Activated CD8-positive, alpha-beta memory T cell treated with anti-CD3 and anti-CD28 coated beads, Interleukin-2, amount 50 U/mL, for 24 hours (primary cell): Measurements from ENCODE around the gene FGGY.

ENCODE experiments used
- DNase-seq: peaks from one replicate; pipeline ENCODE4 v3.0.0-alpha.2; 2020; ENCODE audit errors: extremely low read depth

FGGY gene

DNA sequence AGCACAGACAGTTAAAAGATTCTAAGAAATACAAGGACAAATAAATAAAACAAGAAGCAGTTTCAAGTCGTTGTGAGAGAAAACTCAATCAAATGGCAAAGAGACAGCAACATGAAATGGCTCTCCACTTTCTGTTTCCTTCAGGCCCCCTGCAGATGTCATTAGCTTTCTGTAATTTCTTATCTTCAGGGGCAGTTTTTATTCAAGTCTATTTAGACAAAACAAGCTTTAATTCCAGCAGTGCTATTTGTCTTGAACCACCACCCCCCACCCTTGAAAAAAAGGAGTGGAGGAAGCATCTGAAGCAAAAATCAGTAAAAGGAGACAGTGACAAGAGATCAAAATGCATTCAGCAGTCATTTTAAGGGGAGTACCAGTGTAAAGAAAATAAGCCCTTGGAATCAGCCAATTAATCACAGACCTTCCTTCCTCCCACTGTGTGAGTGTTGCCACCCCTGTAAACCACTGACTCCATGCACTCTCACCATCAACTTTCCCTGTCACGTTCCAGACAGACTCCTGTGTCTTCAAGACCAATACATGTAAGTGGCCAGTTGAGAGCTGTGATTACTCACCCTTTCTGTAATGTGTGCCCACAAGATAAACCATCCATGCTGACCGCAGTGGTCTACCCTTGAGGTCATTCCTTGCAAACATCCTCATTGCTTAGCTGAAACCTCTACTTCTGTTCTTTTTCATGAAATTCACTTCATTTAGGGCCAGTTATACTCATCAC is 381.8 kb downstream of the FGGY start:
- no peak for DNase-seq

DNA sequence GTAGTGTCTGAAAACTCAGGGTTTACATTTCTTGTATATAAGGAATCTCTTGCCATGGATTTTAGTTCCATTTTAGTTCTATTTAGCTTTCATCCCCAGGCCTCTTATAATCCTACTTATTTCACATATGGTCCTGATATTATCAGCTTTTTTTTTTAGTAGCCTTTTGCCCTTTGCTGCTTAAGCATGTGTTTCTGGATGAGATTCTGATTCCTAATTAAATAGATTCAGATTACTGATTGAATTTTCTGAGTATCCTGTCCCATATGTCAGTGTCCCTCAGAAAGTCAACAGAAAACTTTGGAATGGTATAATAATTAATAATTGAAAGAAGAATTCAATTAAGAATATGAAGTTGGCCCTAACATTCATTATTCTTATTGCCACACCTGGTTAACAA is 383.1 kb downstream of the FGGY start:
- no peak for DNase-seq

DNA sequence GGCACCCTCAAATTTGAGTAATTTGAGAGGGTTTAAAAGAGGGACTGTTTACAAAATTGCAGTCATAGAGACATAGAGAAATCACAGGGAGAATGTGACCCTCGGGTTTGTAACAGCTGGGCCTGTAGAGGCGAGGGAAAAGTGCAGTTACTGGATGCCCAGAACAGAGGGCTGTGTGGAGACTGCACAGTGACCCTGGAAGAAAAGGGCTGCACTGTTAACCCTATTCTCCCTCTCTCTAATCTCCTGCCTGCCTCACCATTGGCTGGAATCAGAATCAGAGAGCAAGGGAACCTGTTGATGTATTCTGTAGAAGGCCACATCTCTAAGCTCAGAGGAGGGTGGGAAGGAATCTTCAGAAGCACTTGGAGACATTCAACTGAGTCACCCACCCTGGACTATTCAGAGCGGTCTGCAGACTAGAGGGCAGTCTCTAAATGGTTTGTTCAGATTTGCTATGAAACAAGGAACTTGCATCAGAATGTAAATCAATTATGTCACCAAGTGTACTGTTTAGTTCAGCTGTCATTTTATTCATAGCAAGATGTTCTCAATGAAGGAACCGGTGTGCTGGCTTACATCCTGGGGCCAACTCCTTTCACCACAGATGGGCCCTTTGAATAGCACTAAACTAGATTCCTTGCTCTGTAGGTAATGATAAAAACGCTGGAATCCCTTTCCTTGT is 385.6 kb downstream of the FGGY start:
- no peak for DNase-seq

DNA sequence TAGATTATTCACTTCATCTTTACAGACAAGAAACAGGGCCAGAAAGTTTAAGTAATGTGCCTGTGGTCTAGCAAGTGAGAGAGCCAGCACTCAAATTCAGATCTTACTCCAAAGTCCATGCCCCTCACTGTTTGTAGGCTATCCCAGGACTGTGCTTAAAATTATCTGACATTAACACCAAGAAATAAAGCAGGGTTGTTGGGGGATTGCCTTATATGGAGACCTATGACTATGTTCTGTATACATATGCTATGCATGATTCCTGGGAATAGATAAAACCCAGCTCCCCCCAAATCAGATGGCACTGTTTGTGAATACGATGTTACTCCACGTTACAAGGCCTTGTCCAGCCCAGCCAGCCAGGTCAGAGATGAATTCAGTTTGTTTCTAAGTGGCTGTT is 386.3 kb downstream of the FGGY start:
- DNase-seq: no peak

DNA sequence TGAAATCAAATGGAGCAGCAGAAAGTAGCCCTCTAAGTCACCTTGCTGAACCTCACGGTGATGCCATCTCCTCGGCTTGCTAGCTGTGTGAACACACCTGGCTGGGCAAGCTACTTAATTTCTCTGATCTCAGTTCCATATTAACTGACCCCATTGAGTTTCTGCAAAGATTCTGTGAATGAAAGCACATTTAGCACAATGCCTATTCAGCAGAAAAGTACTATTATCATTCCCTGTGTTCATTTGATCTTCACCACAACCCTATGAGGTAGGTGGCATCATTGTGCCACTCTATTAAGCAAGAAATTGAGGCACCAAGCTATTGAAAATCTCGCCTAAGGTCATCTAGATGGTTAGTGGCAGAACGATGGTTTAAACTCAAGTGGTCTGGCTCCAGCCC is 387.8 kb downstream of the FGGY start:
- DNase-seq: no peak

DNA sequence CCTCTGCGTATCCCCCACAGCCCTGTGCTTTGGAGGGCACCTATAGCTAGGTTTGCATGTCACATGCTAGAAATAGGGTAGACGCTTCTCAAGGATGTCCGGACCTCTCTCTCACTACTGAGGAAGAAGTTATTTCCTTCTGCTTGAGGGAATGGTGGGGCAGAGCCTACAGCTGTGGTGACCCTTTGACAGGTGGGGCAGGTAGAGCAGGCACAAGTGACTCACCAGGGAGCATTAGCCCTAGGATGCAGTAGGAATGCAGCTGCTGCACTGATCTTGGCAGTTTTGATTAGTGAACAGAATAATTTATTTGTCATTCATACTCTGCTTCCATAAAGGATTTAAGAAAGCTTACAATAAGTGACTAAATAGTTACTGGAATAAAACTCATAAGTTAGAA is 388.2 kb downstream of the FGGY start:
- DNase-seq: no peak

DNA sequence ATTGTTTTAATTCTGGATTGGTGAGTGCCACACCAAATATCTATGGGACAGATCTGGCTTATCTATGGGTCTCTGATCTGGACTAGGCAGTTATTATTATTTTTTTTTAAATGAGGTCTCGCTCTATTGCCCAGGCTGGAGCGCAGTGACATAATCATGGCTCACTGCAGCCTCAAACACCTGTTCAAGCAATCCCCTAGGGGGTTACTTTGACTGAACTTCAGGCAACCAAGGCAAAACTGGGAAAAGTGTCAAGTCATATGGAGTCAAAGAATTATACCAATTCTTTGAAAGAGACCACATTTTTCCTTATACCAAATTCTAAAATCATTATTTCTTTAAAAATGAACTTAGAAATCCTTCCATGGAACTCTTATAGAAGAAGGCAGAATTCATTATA is 388.8 kb downstream of the FGGY start:
- no peak for DNase-seq

DNA sequence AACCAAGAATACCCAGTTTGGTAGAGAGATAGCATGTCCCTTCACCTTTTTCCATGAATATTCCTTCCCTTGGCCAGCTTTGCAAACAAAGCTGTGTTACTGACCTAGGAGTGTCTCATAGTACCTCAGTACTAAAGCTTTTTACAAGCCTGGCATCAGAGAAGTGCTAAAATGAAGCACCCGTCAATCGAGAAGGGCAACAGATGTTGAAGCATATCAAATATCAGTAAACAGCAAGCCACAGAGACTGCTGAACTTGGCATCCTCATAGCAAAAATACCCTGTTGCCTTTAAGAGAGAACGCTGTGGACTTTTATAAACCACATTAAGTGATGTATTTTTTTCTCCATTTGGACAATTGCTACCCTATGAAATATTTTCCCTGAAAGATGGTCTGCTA is 389.3 kb downstream of the FGGY start:
- no peak for DNase-seq

DNA sequence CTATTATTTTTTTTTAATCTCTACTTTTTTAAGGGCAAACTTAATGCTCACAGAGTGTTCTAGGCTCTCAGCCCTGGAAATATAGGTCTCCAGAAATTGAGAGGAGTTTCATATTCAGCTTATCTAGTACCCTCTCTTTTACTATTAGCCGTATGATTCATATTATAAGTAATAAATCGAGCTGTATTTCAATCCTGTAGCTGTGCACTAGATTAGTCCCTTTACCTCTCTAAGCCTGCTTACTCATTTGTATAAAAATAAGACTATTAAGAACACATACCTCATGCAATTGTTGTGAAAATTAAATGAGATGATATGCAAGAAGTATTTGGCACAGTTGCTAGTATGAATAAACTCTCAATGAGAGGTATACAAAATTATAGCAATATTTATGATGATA is 389.7 kb downstream of the FGGY start:
- no peak for DNase-seq

DNA sequence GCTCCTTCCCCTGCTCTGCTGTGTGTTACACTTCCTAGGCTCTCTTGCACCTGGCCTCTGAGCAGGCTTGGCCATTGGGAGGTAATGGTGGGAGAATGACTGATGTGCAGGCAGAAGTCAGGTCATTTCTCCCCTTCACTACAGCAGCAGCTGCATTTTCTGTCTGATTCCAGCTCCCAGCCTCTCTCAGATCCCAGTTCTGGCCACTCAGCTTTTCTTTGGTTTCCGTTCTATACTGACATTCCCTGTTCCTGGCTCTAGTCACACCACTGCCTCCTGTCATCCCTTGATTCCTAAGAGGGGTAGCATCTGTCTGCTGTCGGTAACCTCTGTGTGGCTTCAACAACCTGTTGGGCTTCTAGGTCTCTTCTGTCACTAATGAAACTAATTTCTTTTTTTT is 390.2 kb downstream of the FGGY start:
- no peak for DNase-seq

DNA sequence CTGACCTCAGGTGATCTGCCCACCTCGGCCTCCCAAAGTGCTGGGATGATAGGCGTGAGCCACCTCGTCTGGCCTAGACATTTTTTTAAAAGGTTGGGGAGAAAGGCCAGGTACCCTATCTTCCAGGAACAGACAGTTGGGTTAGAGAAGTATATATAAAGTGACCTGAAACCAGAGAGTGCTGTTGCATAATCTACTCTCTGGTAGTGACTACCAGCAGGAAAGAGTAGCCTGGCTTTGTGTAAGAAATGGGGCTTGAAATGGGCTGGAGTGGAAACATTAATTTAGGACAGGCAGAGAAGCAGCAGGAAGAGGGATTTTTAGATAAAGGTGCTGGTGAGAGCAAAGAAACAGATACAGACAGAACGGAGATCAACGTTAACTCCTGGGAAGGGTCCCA is 392.1 kb downstream of the FGGY start:
- no peak for DNase-seq

DNA sequence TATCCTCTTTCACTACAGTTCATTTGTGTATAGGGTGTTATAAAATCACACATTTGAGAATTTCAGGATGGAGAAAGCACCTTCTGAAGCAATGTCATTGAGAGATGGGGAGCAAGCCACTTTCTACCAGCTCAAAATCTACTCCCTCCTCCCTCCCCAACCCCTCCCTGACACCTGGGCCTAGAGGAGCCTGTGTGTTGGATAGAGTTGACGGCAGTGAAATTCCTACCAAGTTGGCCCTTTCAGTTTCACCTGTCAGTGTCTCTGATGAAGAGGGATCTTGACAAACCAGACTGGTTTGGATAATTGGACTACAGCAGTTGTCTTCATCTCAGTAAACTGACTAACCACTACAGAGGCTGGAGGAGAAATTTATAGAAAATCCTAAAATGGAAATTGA is 392.8 kb downstream of the FGGY start:
- no peak for DNase-seq

DNA sequence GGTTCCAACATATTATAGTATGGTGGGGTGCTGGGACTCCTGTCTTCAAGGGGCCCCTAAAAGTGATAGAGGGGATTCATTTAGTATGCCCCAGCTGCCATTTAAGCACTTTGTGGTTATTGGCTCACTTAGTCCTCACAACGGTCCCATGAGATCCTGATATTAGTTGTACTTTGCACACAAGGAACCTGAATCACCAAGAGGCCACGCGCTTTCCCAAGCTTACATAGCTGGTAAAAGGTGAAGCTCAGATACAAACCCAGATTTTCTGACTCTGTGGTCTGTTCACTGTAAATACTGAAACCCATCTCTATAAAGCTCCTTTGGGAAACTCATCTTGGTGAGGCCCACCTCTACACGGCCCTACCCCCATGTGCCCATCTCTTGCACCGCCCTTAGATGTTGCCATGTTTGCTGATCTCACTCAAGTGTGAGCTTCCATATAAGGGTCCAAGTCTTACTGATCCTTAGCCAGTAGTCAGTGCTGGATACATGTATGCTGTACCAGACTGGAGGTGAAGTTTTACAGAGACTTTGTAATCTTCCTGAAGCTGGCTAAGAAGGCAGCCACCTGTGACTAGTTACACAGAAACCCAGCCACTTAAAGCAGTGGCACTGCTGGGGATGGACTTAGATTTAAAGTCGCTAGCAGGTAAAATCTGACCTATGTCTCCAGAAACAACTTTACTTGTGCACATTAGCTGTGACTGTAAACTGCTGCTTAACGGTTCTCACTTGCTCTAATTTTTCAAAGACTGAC is 393.5 kb downstream of the FGGY start:
- no peak for DNase-seq

DNA sequence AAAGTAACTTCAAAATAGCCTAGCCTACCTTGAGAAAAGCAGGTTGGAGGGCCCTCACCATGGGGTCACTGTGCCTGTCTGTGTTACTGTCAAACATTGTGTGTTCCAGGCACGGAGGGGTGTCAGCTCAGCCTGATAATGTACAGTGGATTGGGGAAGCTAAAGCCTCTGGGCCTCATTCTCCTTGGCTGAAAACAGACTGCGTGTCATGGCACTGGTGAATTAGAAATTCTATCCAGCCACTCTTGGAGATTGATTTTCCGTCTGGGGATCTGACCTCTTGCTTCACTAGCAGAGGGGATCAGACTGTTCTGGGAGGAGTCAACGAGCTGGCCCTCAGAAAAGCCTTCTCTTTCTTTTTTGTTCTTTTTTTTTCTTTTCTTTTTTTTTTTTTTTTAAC is 394.4 kb downstream of the FGGY start:
- no peak for DNase-seq

DNA sequence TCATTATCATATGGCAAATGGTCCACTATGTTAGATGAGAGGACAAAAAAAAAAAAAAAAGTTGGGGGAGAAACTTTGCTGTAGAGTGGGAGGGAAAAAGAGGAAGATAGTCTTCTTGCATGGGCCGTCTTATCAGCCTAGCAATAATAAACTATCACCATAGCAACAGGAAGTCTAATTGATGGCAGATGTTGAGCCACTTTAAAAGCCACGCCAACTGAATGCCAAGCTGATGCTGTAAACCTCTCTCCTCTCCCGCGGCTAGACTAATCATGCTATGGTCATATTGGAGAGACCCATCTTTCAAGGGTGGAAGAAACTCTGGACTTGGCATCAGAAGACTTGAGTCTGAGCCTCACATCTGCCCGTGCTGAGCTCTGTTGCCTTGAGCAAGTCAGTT is 395.7 kb downstream of the FGGY start:
- DNase-seq: no peak

DNA sequence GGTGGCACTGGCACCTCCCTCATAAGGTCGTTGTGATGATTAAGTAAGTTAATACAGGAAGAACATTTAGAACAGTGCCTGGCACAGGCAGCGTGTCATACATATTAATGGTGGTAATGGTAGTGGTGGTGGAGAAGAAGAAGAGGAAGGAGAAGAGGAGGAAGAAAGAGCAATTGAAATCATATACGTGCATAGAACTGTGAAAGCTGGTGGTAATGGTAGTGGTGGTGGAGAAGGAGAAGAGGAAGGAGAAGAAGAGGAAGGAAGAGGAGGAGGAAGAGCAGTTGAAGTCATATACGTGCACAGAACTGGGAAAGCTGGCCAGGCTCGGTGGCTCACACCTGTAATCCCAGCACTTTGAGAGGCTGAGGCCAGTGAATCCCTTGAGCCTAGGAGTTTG is 396.5 kb downstream of the FGGY start:
- no peak for DNase-seq

DNA sequence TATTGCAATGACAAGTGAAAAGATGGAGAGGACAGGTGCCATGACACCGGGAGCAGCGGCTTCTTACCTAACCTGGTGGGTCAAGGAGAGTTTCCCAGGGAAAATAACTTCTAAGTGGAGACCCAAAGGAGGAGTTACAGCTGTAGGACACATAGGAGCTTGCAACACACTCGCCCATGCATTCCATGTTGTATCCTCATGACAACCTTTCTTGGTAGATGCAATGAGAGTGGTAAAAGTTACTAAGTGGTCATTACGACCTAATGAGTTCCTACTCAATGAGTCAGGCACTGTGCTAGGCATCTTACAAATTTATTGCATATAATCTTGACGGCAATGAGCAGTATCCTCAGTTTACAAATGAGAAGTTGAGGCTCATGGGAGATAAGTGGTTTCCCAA is 398.4 kb downstream of the FGGY start:
- no peak for DNase-seq

DNA sequence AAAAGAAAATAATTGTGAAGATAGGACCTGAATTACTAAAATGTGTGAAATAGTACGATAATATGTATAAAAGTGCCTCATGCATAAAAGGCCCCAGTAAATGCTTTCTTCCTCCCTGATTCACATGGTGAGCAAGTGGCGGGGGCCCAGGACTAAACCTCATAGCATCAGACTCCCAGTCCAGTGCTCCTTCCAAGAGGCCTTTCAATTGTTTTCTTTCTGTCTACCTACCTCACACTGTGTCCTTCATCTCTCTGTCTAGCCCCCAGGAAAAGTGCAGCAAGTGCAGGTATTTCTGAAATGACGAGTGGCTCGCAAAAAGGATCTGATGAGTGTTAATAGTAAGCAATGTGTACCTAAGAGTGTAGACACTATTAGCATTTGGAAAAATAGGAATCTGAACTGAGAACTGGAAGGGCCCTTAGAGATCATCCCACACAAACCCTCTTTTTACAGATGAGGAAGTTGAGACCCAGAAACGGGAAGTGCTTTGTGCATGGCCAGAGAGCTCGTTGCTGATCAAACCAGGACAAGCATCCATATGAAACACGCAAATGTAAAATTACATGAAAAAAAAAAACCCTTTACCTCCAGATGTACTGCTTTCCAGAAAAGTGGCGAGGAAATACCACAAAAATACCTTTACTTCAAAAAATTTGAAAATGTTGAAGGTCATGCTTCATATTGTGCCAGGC is 399.7 kb downstream of the FGGY start:
- no peak for DNase-seq

DNA sequence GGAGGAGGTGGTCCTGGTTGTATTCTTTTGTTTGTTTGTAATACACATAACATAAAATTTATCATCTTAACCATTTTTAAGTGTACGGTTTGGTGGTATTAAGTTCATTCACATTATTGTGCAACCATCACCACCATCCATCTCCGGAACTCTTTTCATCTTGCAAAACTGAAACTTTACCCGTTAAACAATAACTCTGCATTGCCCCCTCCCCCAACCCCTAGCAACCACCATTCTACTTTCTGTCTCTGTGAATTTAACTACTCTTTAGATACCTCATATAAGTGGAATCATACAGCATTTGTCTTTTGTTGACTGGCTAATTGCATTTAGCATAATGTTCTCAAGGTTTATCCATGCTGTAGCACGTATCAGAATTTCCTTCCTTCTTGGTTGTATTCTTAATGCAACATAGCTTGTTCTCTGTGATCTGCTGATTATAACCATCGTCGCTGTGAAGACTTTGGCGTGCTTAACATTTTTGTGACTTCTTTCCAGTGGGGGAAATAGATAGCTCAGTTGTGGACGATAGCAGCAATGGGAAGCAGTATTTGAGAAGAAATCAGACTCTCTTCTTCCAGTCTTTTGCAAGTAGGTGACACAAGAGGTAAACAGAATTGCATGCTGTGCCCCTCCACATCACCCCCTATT is 400.4 kb downstream of the FGGY start:
- DNase-seq: no peak

DNA sequence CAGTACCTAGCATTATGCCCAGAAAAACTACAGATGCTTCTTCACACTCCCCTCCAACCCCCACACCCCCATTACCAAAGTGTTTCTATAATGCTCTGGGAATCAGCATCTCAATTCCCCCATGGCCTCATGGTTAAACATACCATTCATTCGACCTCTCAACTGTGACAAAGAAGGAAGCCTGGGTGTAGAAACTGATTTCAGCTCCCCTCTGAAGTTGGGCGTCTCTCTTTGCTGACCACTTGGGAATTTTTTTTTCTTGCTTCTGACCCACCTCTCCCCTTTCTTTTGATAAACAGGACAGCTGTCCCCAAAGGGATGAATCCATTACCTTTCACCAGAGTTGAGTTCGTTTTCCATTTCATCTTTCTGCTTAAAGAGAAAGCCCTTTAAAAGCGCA is 401.5 kb downstream of the FGGY start:
- DNase-seq: no peak

DNA sequence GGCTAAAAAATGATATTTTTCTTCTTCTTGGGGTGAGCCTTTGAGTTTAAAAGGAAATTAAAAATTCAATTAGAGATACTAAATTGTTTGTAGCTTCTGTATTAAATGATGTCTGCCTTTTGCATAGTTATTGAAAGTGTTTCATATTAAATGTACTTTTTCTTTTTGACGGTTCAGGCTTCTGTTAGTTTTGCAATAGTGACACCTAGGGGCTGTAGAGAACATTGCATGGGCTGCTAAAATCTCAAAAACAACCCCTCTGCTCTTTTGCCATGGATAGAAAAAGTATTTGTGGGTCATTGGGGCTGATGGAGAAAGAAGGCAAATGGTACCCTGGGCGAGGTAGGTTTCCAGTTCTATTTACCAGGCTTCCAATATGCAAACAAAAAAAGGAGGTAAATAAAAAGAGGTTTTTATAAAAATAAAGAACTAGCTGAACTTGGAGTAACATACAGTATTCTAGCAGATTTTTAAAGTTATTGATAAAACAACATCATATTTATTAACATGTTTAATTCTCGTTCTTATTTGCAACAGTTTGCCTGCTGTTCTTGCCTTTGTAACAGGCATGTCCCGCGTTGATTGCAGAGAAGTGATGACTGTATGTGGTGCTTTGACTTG is 402.4 kb downstream of the FGGY start:
- no peak for DNase-seq

DNA sequence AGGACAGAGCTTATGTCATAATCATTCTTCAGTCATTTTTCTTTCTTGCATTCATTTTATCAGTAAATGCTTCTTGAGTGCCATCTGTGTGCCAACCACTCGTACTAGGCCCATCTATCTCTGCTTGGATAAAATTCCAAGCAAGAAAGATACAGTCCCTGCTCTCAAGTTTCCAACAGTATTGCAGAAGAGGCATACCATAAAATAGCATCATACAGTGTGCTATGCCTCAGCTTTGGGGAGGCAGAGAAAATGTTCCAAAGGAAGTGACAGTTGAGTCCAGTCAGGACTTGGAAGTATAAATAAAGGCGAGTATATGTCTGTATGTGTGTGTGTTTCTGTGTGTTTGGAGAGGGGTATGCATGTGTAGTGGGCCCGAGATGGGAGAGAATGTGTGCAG is 404.5 kb downstream of the FGGY start:
- no peak for DNase-seq
